H9 (cell line): Measurements from ENCODE around the gene STX16. TPM values are rescaled to one million over a fixed set of nuclear protein-coding genes. Genes with fewer than 3 reads are reported as not detected.

Experiments used
- DNase-seq: peaks from one replicate; pipeline ENCODE4 v3.0.0-alpha.2; 2017
- H2AFZ ChIP-seq: one replicate; pipeline ENCODE4 v1.6.1; 2013; ENCODE audit warnings: mild to moderate bottlenecking, low read length, control low read depth, moderate library complexity
- H2AK5ac ChIP-seq: 2 replicates; pipeline ENCODE4 v1.6.1; 2013; ENCODE audit warnings: low read length, control low read depth, mixed read lengths; ENCODE audit not compliant: insufficient read length
- H2BK120ac ChIP-seq: one replicate; pipeline ENCODE4 v1.6.1; 2013; ENCODE audit warnings: low read depth, mild to moderate bottlenecking, low read length, control low read depth, inconsistent platforms; ENCODE audit not compliant: poor library complexity, severe bottlenecking
- H2BK12ac ChIP-seq: 2 replicates; pipeline ENCODE4 v1.6.1; 2013; ENCODE audit warnings: low read length, control low read depth, mixed read lengths, low read depth; ENCODE audit not compliant: insufficient read length
- H2BK15ac ChIP-seq: 2 replicates; pipeline ENCODE4 v1.6.1; 2013; ENCODE audit warnings: low read depth, low read length, control low read depth
- H2BK20ac ChIP-seq: one replicate; pipeline ENCODE4 v1.6.1; 2013; ENCODE audit warnings: low read depth, mild to moderate bottlenecking, low read length, control low read depth, inconsistent platforms; ENCODE audit not compliant: poor library complexity, severe bottlenecking
- H2BK5ac ChIP-seq: 2 replicates; pipeline ENCODE4 v1.6.1; 2013; ENCODE audit warnings: low read length, control low read depth, mixed read lengths; ENCODE audit not compliant: insufficient read length
- H3K14ac ChIP-seq: 2 replicates; pipeline ENCODE4 v1.6.1; 2013; ENCODE audit warnings: low read length, control low read depth; ENCODE audit not compliant: insufficient read depth
- H3K18ac ChIP-seq: 2 replicates; pipeline ENCODE4 v1.6.1; 2013; ENCODE audit warnings: low read depth, mild to moderate bottlenecking, mixed read lengths, low read length, control low read depth; ENCODE audit not compliant: insufficient read length
- H3K23ac ChIP-seq: 2 replicates; pipeline ENCODE4 v1.6.1; 2013; ENCODE audit warnings: low read length, control low read depth, mixed read lengths, low read depth; ENCODE audit not compliant: insufficient read length
- H3K23me2 ChIP-seq: 2 replicates; pipeline ENCODE4 v1.6.1; 2013; ENCODE audit warnings: low read depth, mild to moderate bottlenecking, mixed read lengths, low read length, control low read depth; ENCODE audit not compliant: insufficient read length, poor library complexity, severe bottlenecking
- H3K27ac ChIP-seq: 2 replicates; pipeline ENCODE4 v1.5.1; 2013; ENCODE audit warnings: low read length, control low read depth, mixed read lengths, low read depth; ENCODE audit not compliant: insufficient read length
- H3K27me3 ChIP-seq: 2 replicates; pipeline ENCODE4 v1.6.1; 2013; ENCODE audit warnings: low read length, control low read depth, inconsistent platforms; ENCODE audit not compliant: insufficient read depth
- H3K4ac ChIP-seq: 2 replicates; pipeline ENCODE4 v1.6.1; 2013; ENCODE audit warnings: low read depth, mild to moderate bottlenecking, control low read depth, inconsistent platforms, low read length, moderate library complexity
- H3K4me1 ChIP-seq: 2 replicates; pipeline ENCODE4 v1.6.1; 2013; ENCODE audit warnings: low read length, control low read depth, inconsistent platforms; ENCODE audit not compliant: insufficient read depth
- H3K4me2 ChIP-seq: 2 replicates; pipeline ENCODE4 v1.6.1; 2013; ENCODE audit warnings: low read length, control low read depth, mixed read lengths; ENCODE audit not compliant: insufficient read length, insufficient read depth
- H3K56ac ChIP-seq: 2 replicates; pipeline ENCODE4 v1.6.1; 2013; ENCODE audit warnings: low read depth, mild to moderate bottlenecking, mixed read lengths, low read length, control low read depth; ENCODE audit not compliant: insufficient read length
- H3K79me1 ChIP-seq: 2 replicates; pipeline ENCODE4 v1.6.1; 2013; ENCODE audit warnings: low read depth, mild to moderate bottlenecking, moderate library complexity, low read length, control low read depth, inconsistent platforms; ENCODE audit not compliant: insufficient read depth, poor library complexity, severe bottlenecking
- H3K79me2 ChIP-seq: 2 replicates; pipeline ENCODE4 v1.6.1; 2013; ENCODE audit warnings: low read length, control low read depth, inconsistent platforms; ENCODE audit not compliant: insufficient read depth
- H3K9ac ChIP-seq: 2 replicates; pipeline ENCODE4 v1.6.1; 2013; ENCODE audit warnings: low read length, control low read depth, mixed read lengths; ENCODE audit not compliant: insufficient read length; ENCODE audit errors: extremely low read depth
- H3K9me3 ChIP-seq: one replicate; pipeline ENCODE4 v1.6.1; 2013; ENCODE audit warnings: low read depth, low read length, inconsistent platforms; ENCODE audit not compliant: control insufficient read depth
- H3T11ph ChIP-seq: one replicate; pipeline ENCODE4 v1.6.1; 2013; ENCODE audit warnings: mild to moderate bottlenecking, low read length, control low read depth, inconsistent platforms
- H4K20me1 ChIP-seq: one replicate; pipeline ENCODE4 v1.6.1; 2013; ENCODE audit not compliant: control insufficient read depth, insufficient read length, insufficient read depth
- H4K5ac ChIP-seq: 2 replicates; pipeline ENCODE4 v1.6.1; 2013; ENCODE audit warnings: low read depth, mild to moderate bottlenecking, mixed read lengths, low read length, control low read depth; ENCODE audit not compliant: insufficient read length
- H4K8ac ChIP-seq: replicated peaks from 2 replicates; pipeline ENCODE4 v1.6.1; 2013; ENCODE audit warnings: low read length, control low read depth, mixed read lengths, low read depth; ENCODE audit not compliant: insufficient read length
- H4K91ac ChIP-seq: 2 replicates; pipeline ENCODE4 v1.6.1; 2013; ENCODE audit warnings: low read depth, mild to moderate bottlenecking, moderate library complexity, mixed read lengths, low read length, control low read depth; ENCODE audit not compliant: insufficient read length
- H3K27ac Mint-ChIP-seq, 3 experiments: 2 replicates in 2 of 3; 3 replicates in 1 of 3; pipeline ENCODE4 v1.8.0; 2020 to 2021; ENCODE audit warnings: mixed read lengths in 3 of 3, mild to moderate bottlenecking in 1 of 3, moderate library complexity in 1 of 3
- H3K27me3 Mint-ChIP-seq: 2 replicates; pipeline ENCODE4 v1.8.0; 2021; ENCODE audit warnings: low read depth, mild to moderate bottlenecking, moderate library complexity, mixed read lengths
- H3K36me3 Mint-ChIP-seq, 3 experiments: 2 replicates in 2 of 3; 3 replicates in 1 of 3; pipeline ENCODE4 v1.8.0; 2020 to 2021; ENCODE audit warnings: low read depth in 3 of 3, mixed read lengths in 3 of 3; ENCODE audit not compliant: insufficient read depth in 1 of 3
- H3K4me1 Mint-ChIP-seq, 2 experiments: 2 replicates each; pipeline ENCODE4 v1.8.0; 2020; ENCODE audit warnings: mixed read lengths in 2 of 2
- H3K4me3 Mint-ChIP-seq, 2 experiments: 2 replicates in 1 of 2; 3 replicates in 1 of 2; pipeline ENCODE4 v1.8.0; 2020 to 2021; ENCODE audit warnings: mild to moderate bottlenecking in 2 of 2, mixed read lengths in 2 of 2, moderate library complexity in 1 of 2
- H3K9me3 Mint-ChIP-seq, 2 experiments: 2 replicates in 1 of 2; 3 replicates in 1 of 2; pipeline ENCODE4 v1.8.0; 2020; ENCODE audit warnings: mild to moderate bottlenecking in 2 of 2, mixed read lengths in 2 of 2, moderate library complexity in 1 of 2
- CTCF ChIP-seq: fragments of 200-600 bp; sonication (generic); conservative IDR thresholded peaks from 3 replicates; pipeline ENCODE4 v1.8.0; 2021; ENCODE audit warnings: antibody characterized with exemption, mild to moderate bottlenecking
- WGBS: extraction: QIAGEN DNeasy Blood & Tissue Kit; methylation state at CpG from one replicate; pipeline ENCODE4 v1.1.7; 2013; ENCODE audit warnings: missing lambda C conversion rate, low lambda C conversion rate, mixed read lengths; ENCODE audit not compliant: insufficient read length; ENCODE audit errors: extremely low coverage; 5-methylcytosine and 5-hydroxymethylcytosine counted together
- total RNA-seq: library from RNA; stranded (reverse); gene quantifications from 2 replicates; pipeline ENCODE4 v1.2.1, GENCODE V29; 2021

STX16 gene
- total RNA-seq, 1 experiment from 2014 or later, result 87.8 TPM

DNA sequence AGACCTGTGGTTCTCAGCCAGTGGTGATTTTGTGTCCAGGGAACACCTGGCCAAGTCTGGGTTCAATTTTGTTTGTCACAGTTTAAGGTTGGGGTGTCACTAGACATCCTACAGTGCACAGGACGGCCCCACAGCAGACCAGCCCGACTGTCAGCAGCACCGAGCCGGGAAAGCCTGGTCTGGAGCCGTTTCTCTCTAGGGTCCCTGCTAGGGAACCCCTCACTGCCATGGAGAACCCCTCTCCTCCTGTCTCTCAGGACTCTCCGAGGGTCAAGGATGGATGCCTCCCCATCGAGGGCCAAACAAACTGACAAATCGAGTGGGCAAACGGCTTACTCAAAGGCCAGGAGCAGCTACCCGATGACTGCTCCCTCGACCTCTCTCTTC is 15.8 kb upstream of the STX16 start:
- Histone ChIP-seq H2BK120ac (no peak overlapping the region), H3K9me3 (no peaks in the 10 kb centered on the region), H3K27me3 (no peaks in the 10 kb centered on the region), H3K18ac (no peak overlapping the region), H4K8ac (no peak overlapping the region), H2BK20ac (no peak overlapping the region), H3K56ac (no peak overlapping the region), H3K27ac (no peak overlapping the region), H3K79me2 (no peaks in the 10 kb centered on the region), H4K20me1 (no peaks in the 10 kb centered on the region), H3T11ph (no peak overlapping the region), H2BK15ac (no peak overlapping the region), H2BK5ac (no peak overlapping the region), H4K91ac (no peak overlapping the region), H3K14ac (no peak overlapping the region; the same call in 1 of the 2 replicates), H3K23ac (no peak overlapping the region), H4K5ac (no peak overlapping the region), H3K4me2 (no peak overlapping the region), H2AFZ (no peak overlapping the region), H3K9ac (no peak overlapping the region), H2BK12ac (no peak overlapping the region), H3K4me1 (no peaks in the 10 kb centered on the region), H3K4ac (no peak overlapping the region), H2AK5ac (no peak overlapping the region), H3K79me1 (no peaks in the 10 kb centered on the region), H3K23me2 (no peaks in the 10 kb centered on the region)
- Mint-ChIP-seq H3K9me3 (no peaks in the 10 kb centered on the region; a peak in 1 of 5 replicates), H3K4me3 (no peak overlapping the region), H3K27ac (no peak overlapping the region), H3K36me3 (no peaks in the 10 kb centered on the region), H3K4me1 (peaks cover 8 to 10% of the 10 kb centered on the region in 2 experiments; a peak in 2 of 4 replicates), H3K27me3 (peaks cover 11% of the 10 kb centered on the region)
- no peak for DNase-seq
- no CpG with 5 or more reads among the region's 11 CpGs for WGBS
- TF ChIP-seq CTCF, result no peak
